HCT116 (cell line): Measurements from ENCODE around the gene GPR176.

Source experiments
- CBX3 ChIP-seq: IDR thresholded peaks from 2 replicates; pipeline ENCODE4 v1.6.1; 2012; ENCODE audit warnings: low read depth
- EGR1 ChIP-seq: IDR thresholded peaks from 2 replicates; pipeline ENCODE4 v1.6.1; 2012; ENCODE audit warnings: low read depth
- EZH2 ChIP-seq: fragments of 200-600 bp; sonication (generic); IDR thresholded peaks from 2 replicates; pipeline ENCODE4 v1.6.1; 2017; ENCODE audit warnings: antibody characterized with exemption, mixed run types
- EZH2phosphoT487 ChIP-seq: fragments of 200-600 bp; IDR thresholded peaks from 2 replicates; pipeline ENCODE4 v1.6.1; 2018; ENCODE audit warnings: antibody characterized with exemption, borderline replicate concordance
- POLR2A ChIP-seq: IDR thresholded peaks from 2 replicates; pipeline ENCODE4 v1.7.0; 2011; ENCODE audit warnings: borderline replicate concordance; ENCODE audit not compliant: insufficient read depth, insufficient read length; ENCODE audit errors: extremely low read depth
- POLR2AphosphoS5 ChIP-seq: IDR thresholded peaks from 2 replicates; pipeline ENCODE4 v1.6.1; 2011; ENCODE audit warnings: mild to moderate bottlenecking, low read depth, low read length, moderate library complexity
- RAD21 ChIP-seq: IDR thresholded peaks from 2 replicates; pipeline ENCODE4 v1.6.1; 2012; ENCODE audit warnings: low read depth, mild to moderate bottlenecking
- SIN3A ChIP-seq: IDR thresholded peaks from 2 replicates; pipeline ENCODE4 v1.6.1; 2012; ENCODE audit warnings: low read depth
- TF ChIP-seq, protein P1 (sequence below), 3 experiments: fragments of 200-600 bp in 1 of 3; sonication (generic) in 1 of 3; IDR thresholded peaks in 2 of 3; conservative IDR thresholded peaks in 1 of 3; 2 replicates each; pipeline ENCODE4 v1.5.1; 2012 to 2017; ENCODE audit warnings: low read depth in 2 of 3, low read length in 2 of 3, antibody characterized with exemption in 1 of 3, borderline replicate concordance in 1 of 3, control low read depth in 1 of 3, mild to moderate bottlenecking in 1 of 3, mixed read lengths in 1 of 3, mixed run types in 1 of 3, moderate library complexity in 1 of 3; ENCODE audit not compliant: insufficient read depth in 1 of 3

DNA sequence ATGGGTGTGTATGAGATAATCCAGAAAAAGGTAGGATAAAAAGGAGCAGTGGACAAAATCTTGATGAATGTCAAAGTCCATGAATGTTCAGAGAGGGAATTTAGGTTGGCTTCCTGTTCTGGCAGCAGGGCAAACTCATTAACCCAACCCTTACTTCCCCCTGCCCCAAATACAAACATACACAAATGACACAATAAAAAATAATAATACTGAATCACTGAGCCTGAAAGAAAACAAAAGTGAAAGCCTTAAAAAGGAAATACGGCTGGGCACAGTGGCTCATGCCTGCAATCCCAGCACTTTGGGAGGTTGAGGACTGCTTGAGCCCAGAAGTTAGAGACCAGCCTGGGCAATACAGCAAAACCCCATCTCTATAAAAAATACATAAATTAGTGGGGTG is 62.9 kb downstream of the GPR176 start:
- TF ChIP-seq POLR2A (no peak), RAD21 (no peak), EZH2 (no peak), EZH2phosphoT487 (no peak), EGR1 (no peak), POLR2AphosphoS5 (no peak), SIN3A (no peak), CBX3 (no peak)
- TF ChIP-seq, protein P1, sequence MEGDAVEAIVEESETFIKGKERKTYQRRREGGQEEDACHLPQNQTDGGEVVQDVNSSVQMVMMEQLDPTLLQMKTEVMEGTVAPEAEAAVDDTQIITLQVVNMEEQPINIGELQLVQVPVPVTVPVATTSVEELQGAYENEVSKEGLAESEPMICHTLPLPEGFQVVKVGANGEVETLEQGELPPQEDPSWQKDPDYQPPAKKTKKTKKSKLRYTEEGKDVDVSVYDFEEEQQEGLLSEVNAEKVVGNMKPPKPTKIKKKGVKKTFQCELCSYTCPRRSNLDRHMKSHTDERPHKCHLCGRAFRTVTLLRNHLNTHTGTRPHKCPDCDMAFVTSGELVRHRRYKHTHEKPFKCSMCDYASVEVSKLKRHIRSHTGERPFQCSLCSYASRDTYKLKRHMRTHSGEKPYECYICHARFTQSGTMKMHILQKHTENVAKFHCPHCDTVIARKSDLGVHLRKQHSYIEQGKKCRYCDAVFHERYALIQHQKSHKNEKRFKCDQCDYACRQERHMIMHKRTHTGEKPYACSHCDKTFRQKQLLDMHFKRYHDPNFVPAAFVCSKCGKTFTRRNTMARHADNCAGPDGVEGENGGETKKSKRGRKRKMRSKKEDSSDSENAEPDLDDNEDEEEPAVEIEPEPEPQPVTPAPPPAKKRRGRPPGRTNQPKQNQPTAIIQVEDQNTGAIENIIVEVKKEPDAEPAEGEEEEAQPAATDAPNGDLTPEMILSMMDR (IDR thresholded peaks at IDR 0.05 in 2 of 3, conservative IDR thresholded peaks at IDR 0.05 in 1 of 3; ENCODE audit: borderline replicate concordance in 1 of 3, insufficient read depth in 1 of 3, low read depth in 2 of 3, low read length in 2 of 3), result no peak
